GM21717 (cell line): Measurements from ENCODE around the gene L3MBTL4.
"Not testable (repeated sequence)": the region's sequence is repeated elsewhere in the genome, so short reads cannot be mapped to it uniquely, and the experiment has no call there.

Experiments used
- ATAC-seq: cut with Tn5 transposase; IDR thresholded peaks from one replicate; pipeline ENCODE4 v1.9.1; 2021; ENCODE audit warnings: mild to moderate bottlenecking, moderate library complexity; ENCODE audit not compliant: unreplicated experiment

The L3MBTL4 gene

GRCh38 chr18:6056171-6056910 lies 358.4 kb downstream of the L3MBTL4 start:
- ATAC-seq = peak; percentile 58

- no peak for ATAC-seq
Measured at GRCh38 chr18:6055711-6056110, 359.0 kb downstream of the L3MBTL4 start.

- no peak for ATAC-seq
Measured at GRCh38 chr18:6054256-6054842, 360.4 kb downstream of the L3MBTL4 start.

GRCh38 chr18:6052449-6052913 lies 362.2 kb downstream of the L3MBTL4 start:
- no peak for ATAC-seq

GRCh38 chr18:6047596-6047995 lies 367.1 kb downstream of the L3MBTL4 start:
- not testable (repeated sequence) for ATAC-seq

GRCh38 chr18:6044773-6045172 lies 369.9 kb downstream of the L3MBTL4 start:
- no peak for ATAC-seq

GRCh38 chr18:6044319-6044718 lies 370.4 kb downstream of the L3MBTL4 start:
- no peak for ATAC-seq

- no peak for ATAC-seq
Measured at GRCh38 chr18:6039055-6039454, 375.7 kb downstream of the L3MBTL4 start.

GRCh38 chr18:6031442-6031841 lies 383.3 kb downstream of the L3MBTL4 start:
- no peak for ATAC-seq

- ATAC-seq = no peak
Measured at GRCh38 chr18:6031002-6031401, 383.7 kb downstream of the L3MBTL4 start.

GRCh38 chr18:6024745-6025248 lies 389.9 kb downstream of the L3MBTL4 start:
- no peak for ATAC-seq

GRCh38 chr18:6023551-6023950 lies 391.2 kb downstream of the L3MBTL4 start:
- ATAC-seq = no peak

- no peak for ATAC-seq
Measured at GRCh38 chr18:6022845-6023244, 391.9 kb downstream of the L3MBTL4 start.

- no peak for ATAC-seq
Measured at GRCh38 chr18:6022074-6022444, 392.7 kb downstream of the L3MBTL4 start.

- no peak for ATAC-seq
Measured at GRCh38 chr18:6021306-6022073, 393.2 kb downstream of the L3MBTL4 start.

- ATAC-seq = no peak
Measured at GRCh38 chr18:6018671-6019070, 396.0 kb downstream of the L3MBTL4 start.

- no peak for ATAC-seq
Measured at GRCh38 chr18:6017171-6017570, 397.5 kb downstream of the L3MBTL4 start.

- ATAC-seq = no peak
Measured at GRCh38 chr18:6015364-6015763, 399.3 kb downstream of the L3MBTL4 start.

GRCh38 chr18:6013171-6013810 lies 401.4 kb downstream of the L3MBTL4 start:
- no peak for ATAC-seq

- no peak for ATAC-seq
Measured at GRCh38 chr18:6010921-6011320, 403.8 kb downstream of the L3MBTL4 start.

- no peak for ATAC-seq
Measured at GRCh38 chr18:6010284-6010683, 404.4 kb downstream of the L3MBTL4 start.
